Ishikawa (cell line): ENCODE measurements around the gene SPRING1.

Experiments used
- CEBPB ChIP-seq: IDR thresholded peaks from 2 replicates; pipeline ENCODE4 v1.6.1; 2012
- CREB1 ChIP-seq: IDR thresholded peaks from 2 replicates; pipeline ENCODE4 v1.6.1; 2012; ENCODE audit warnings: low read depth
- EGR1 ChIP-seq: IDR thresholded peaks from 2 replicates; pipeline ENCODE4 v1.6.1; 2012
- EP300 ChIP-seq: IDR thresholded peaks from 2 replicates; pipeline ENCODE4 v1.6.1; 2012; ENCODE audit warnings: borderline replicate concordance
- FOXM1 ChIP-seq: IDR thresholded peaks from 2 replicates; pipeline ENCODE4 v1.6.1; 2012; ENCODE audit warnings: low read depth, borderline replicate concordance
- NFIC ChIP-seq: IDR thresholded peaks from 2 replicates; pipeline ENCODE4 v1.6.1; 2012
- RAD21 ChIP-seq: IDR thresholded peaks from 2 replicates; pipeline ENCODE4 v1.6.1; 2012; ENCODE audit warnings: low read depth
- TAF1 ChIP-seq: IDR thresholded peaks from 2 replicates; pipeline ENCODE4 v1.6.1; 2012; ENCODE audit warnings: low read depth, mild to moderate bottlenecking
- TCF12 ChIP-seq: IDR thresholded peaks from 2 replicates; pipeline ENCODE4 v1.6.1; 2012; ENCODE audit warnings: low read depth
- TEAD4 ChIP-seq: IDR thresholded peaks from 2 replicates; pipeline ENCODE4 v1.6.1; 2012
- YY1 ChIP-seq: IDR thresholded peaks from 2 replicates; pipeline ENCODE4 v1.6.1; 2012; ENCODE audit warnings: low read depth
- ZBTB7A ChIP-seq: IDR thresholded peaks from 2 replicates; pipeline ENCODE4 v1.6.1; 2012; ENCODE audit warnings: low read depth
- TF ChIP-seq, protein P1 (sequence below): IDR thresholded peaks from 2 replicates; pipeline ENCODE4 v1.6.1; 2012; ENCODE audit warnings: low read depth, mild to moderate bottlenecking
- TF ChIP-seq, protein P2 (sequence below): IDR thresholded peaks from 2 replicates; pipeline ENCODE4 v1.6.1; 2012
- TF ChIP-seq, protein P3 (sequence below): IDR thresholded peaks from 2 replicates; pipeline ENCODE4 v1.6.1; 2012

Gene SPRING1

DNA sequence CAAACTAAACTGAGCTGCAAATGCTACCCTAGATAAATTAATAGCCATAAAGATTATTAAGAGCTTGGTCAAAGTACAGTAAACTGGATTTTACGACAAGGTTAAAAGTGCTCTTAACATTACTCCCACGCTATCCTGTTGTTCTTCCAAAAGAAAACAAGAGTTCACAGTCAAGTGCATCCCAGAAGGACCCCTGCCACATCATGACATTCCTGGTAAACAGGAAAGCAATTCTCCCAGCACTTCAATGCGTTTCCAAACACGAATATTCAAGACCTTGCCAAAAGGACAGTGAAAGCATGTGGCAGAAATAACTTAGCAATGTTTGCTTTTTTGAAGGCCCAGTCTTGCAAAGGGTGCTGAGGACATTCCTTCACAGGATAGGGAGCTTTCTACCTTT, 11.2 kb downstream of the SPRING1 start:
- TF ChIP-seq EP300 (no peak), ZBTB7A (no peak), TCF12 (no peak), RAD21 (no peak), YY1 (no peak), TAF1 (no peak), CREB1 (no peak), CEBPB (no peak), TEAD4 (no peak), EGR1 (no peak), NFIC (no peak), FOXM1 (no peak)
- TF ChIP-seq, protein P1, sequence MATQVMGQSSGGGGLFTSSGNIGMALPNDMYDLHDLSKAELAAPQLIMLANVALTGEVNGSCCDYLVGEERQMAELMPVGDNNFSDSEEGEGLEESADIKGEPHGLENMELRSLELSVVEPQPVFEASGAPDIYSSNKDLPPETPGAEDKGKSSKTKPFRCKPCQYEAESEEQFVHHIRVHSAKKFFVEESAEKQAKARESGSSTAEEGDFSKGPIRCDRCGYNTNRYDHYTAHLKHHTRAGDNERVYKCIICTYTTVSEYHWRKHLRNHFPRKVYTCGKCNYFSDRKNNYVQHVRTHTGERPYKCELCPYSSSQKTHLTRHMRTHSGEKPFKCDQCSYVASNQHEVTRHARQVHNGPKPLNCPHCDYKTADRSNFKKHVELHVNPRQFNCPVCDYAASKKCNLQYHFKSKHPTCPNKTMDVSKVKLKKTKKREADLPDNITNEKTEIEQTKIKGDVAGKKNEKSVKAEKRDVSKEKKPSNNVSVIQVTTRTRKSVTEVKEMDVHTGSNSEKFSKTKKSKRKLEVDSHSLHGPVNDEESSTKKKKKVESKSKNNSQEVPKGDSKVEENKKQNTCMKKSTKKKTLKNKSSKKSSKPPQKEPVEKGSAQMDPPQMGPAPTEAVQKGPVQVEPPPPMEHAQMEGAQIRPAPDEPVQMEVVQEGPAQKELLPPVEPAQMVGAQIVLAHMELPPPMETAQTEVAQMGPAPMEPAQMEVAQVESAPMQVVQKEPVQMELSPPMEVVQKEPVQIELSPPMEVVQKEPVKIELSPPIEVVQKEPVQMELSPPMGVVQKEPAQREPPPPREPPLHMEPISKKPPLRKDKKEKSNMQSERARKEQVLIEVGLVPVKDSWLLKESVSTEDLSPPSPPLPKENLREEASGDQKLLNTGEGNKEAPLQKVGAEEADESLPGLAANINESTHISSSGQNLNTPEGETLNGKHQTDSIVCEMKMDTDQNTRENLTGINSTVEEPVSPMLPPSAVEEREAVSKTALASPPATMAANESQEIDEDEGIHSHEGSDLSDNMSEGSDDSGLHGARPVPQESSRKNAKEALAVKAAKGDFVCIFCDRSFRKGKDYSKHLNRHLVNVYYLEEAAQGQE, result no peak
- TF ChIP-seq, protein P2, sequence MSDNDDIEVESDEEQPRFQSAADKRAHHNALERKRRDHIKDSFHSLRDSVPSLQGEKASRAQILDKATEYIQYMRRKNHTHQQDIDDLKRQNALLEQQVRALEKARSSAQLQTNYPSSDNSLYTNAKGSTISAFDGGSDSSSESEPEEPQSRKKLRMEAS, result no peak
- TF ChIP-seq, protein P3, sequence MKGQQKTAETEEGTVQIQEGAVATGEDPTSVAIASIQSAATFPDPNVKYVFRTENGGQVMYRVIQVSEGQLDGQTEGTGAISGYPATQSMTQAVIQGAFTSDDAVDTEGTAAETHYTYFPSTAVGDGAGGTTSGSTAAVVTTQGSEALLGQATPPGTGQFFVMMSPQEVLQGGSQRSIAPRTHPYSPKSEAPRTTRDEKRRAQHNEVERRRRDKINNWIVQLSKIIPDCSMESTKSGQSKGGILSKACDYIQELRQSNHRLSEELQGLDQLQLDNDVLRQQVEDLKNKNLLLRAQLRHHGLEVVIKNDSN, result no peak

DNA sequence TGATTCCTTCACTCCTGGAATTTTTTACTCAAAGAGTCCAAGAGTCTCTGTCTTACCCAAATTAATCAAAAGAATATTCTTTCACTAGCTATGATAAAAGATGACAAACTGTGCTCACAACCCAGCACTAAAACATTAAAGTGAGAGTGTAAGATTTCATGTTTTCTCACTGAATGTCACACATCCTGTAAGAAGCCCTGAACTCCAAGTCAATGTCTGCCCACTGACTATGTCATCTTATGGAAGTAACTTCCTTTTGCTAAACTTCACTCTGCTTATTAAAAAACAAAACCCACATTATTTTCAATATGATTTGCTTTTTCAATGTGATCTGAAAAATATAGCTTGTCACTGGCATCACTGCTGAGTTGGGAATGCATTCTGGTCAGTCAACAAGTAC, 15.6 kb downstream of the SPRING1 start:
- TF ChIP-seq, protein P3, result no peak
- TF ChIP-seq TAF1, result no peak
- no peak for TF ChIP-seq CREB1
- TF ChIP-seq RAD21, result no peak

DNA sequence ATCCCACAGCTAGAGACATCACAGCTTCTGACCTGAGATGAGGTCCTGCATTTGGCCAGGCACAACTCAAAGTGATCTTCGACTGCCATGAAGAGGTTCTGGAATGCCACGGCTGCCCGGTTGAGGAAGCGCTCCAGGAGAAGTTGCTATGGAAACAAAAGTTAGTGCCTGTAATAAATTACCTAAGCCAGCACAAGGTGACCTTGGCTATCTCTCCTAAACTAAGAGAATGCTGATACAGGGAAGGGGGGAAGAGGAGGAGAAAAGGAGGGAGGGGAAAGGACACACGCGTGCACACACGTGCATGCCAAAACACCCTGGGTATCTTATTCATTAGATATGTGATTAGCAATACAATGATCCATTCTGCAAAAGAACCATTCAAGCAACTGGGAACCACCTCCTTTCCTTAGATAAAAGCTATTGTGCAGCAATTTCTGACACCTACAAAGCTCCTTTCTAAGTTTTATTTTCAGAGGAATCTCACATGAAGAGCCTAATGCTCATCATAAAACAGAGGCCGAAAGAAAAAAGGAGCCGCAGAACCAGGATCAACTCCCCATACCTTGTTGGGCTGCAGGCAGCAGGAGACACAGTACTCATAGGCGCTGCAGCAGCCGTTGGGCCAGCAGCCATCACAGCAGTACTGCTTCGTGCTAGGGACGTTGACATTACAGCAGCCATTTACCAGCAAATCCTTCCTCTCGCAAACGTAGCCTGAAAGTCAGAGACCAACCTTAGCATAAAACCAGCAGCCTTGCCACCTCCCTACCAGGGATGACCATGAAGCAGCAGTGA, 17.9 kb downstream of the SPRING1 start:
- no peak for TF ChIP-seq TCF12
- TF ChIP-seq TAF1, result no peak
- TF ChIP-seq, protein P3, result no peak
- TF ChIP-seq TEAD4, result no peak
- TF ChIP-seq EGR1, result no peak
- TF ChIP-seq, protein P2, result no peak
- TF ChIP-seq ZBTB7A, result no peak
- TF ChIP-seq YY1, result no peak
- no peak for TF ChIP-seq FOXM1
- no peak for TF ChIP-seq NFIC
- no peak for TF ChIP-seq CREB1
- TF ChIP-seq EP300, result no peak
- TF ChIP-seq RAD21, result no peak

DNA sequence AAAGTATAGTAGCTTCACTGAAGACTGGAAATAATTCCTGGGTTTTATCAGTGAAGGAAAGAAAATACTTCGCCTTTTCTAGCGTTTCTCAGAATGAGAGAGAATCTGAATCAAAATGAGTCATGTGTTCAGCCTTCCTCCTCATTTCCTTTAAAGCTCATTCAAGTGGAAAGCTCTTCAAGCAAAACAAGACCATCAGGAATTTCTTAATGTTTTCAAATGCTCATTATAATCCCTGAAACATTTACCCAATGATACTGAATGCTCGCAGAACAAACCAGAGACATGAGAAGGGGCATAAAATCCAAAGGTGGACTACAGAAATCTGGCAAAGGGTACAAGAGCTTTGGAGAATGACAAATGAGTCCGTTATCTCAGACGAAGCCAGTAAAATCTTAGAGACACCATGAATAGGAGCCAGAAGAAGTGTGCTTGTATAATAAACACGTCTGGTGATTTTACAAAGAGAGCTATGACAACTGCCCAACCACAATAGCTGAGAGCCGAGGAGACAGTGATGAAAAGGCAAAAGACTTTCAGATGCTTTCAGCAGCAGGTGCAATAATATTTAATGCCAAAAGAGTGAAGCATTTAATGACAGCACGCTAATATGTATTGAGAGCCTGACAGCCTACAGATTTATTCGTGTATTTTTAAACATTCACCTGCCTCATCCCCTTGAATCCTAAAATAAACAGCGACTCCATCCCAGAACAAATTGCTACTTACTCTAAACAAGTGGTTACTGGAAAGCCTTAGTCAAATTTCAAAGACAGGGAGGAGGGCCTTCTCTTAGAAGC, 19.0 kb downstream of the SPRING1 start:
- no peak for TF ChIP-seq YY1
- no peak for TF ChIP-seq ZBTB7A
- TF ChIP-seq NFIC, result no peak
- TF ChIP-seq, protein P2, result no peak
- TF ChIP-seq FOXM1, result no peak
- no peak for TF ChIP-seq EP300
- no peak for TF ChIP-seq CREB1

DNA sequence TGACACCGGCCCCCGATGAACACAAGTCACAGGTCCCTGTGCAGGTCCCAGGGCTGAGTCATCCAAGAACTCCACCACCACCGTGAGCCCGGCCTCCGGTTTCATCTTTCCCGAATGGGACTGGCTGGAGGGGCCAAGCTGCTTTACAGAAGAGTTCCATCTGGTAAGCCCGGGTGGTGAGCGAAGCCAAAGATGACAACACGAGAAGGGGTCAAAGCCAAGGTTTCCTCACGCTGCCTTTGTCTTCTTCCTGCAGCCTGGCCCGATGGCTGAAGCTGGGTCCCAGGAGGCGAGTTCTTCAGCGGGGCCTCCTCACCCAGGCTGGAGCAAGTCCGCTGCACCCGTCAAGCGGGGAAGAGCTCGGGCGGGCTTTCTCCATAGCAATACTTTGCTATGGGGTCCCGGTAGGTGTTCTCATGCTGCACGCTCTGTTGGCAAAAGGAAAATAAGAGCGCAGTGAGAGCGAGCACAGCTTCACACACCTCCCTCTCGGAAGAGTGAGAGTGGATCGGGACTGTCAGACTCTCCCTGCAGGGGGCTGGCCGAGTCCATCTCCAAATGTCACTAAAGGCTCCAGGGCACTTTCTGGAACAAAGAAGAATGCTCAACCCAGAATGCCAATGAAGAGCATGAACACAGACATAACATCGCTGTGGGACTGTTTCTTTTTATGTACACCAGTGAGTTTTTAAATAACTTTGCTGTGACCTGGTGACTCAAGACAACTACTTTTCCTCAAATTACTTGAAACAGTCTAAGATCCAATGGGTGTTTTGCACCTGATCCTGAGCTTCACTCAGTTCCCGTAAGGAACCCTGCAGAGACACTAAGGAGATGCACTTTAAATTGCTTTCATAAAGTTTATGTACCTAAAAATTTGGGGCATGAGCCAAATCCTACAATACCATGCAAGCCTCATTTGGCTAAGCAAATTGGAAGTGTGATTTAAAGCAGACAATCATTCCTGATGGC, 20.1 kb downstream of the SPRING1 start:
- TF ChIP-seq YY1 (no peak), TAF1 (no peak), EGR1 (no peak), CEBPB (no peak), NFIC (no peak), EP300 (no peak), ZBTB7A (no peak), FOXM1 (no peak), CREB1 (no peak), TCF12 (no peak), RAD21 (no peak), TEAD4 (no peak)
- TF ChIP-seq, protein P2, result no peak
- TF ChIP-seq, protein P3, result no peak
- TF ChIP-seq, protein P1, result no peak
